NCI-H226 (cell line): ENCODE data around the gene TMEM250.
A peak's percentile ranks its signal among the peaks of the same experiment; 100 is the strongest.

Experiments
- DNase-seq: peaks from one replicate; pipeline ENCODE4 v3.0.0-alpha.2; 2015

Gene TMEM250

DNA sequence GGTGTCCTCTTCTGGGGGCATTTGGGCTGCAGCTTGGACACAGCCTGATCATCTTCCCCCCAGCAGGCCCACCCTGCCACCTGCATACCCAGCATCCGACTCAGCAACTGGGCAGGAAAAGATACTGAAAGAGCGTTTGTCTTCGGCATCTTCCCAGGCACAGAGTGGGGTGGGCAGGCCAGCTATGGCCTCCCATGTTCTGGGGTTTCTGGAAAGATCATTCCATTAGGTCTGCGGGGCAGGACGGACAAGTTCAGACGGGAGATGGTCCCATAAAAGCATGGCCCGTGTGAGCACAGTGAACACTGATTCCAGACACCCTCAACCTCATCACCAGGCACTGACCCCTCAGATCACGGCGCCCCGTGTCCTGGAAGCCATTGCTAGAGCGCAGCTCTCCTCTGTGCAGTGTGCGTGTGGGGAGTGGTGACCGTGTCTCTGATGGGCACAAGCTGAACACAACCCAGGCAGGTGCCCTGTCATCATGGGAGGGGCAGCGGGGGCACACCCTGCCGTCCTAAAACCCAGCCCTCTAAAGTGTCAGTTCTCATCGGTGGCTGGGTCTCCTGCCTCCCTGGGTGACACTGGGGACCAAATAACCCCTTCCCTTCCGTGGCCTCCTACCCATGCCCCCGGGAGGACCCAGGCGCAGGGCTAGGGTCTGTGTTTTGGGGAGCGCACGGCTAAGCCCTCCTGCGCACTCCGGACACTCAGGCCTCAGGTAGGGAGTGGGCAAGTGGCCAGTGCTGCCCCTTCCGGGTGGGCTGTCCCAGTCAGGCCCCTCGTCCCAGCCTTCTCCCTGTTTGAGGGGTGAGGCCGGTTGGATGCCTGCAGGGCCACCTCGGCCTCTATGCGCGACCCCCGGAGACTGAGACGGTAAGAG lies 13.2 kb upstream of the TMEM250 start:
- DNase-seq = no peak

GRCh38 chr9:136129176-136129575 lies 10.5 kb upstream of the TMEM250 start:
- no peak for DNase-seq

GRCh38 chr9:136128436-136128835 lies 9.8 kb upstream of the TMEM250 start:
- no peak for DNase-seq

- DNase-seq = no peak
Observed at GRCh38 chr9:136127313-136127712, 8.6 kb upstream of the TMEM250 start.

DNA sequence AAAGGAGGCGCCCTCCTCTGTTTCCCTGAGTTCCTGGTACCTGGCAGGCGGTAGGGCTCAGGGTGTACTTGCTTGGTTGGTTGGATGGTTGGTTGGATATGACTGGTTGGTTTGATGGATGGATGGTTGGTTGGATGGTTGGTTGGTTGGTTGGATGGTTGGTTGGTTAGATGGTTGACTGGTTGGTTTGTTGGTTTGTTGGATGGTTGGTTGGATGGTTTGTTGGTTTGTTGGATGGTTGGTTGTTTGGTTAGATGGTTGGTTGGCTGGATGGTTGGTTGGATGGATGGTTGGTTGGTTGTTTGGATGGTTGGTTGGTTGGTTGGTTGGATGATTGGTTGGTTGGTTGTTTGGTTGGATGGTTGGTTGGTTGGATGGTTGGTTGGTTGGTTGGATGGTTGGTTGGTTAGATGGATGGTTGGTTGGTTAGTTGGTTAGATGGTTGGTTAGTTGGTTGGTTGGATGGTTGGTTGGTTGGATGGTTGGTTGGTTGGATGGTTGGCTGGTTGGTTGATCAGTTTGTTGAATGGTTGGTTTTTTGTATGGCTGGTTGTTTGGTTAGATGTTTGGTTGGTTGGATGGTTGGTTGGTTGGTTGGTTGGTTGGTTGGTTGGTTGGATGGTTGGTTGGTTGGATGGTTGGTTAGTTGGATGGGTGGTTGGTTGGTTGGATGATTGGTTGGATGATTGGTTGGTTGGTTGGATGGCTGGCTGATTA lies 6.5 kb upstream of the TMEM250 start:
- DNase-seq = no peak

- peak; percentile 13 for DNase-seq
Observed at GRCh38 chr9:136122425-136123383, 4.0 kb upstream of the TMEM250 start.

GRCh38 chr9:136121801-136122200 lies 3.1 kb upstream of the TMEM250 start:
- no peak for DNase-seq

GRCh38 chr9:136120438-136120844 lies 1.8 kb upstream of the TMEM250 start:
- DNase-seq = no peak

GRCh38 chr9:136119883-136120393 lies 1.3 kb upstream of the TMEM250 start:
- DNase-seq = no peak

- peak; percentile 28 for DNase-seq
Observed at GRCh38 chr9:136119061-136119882, 597 bp upstream of the TMEM250 start.

DNA sequence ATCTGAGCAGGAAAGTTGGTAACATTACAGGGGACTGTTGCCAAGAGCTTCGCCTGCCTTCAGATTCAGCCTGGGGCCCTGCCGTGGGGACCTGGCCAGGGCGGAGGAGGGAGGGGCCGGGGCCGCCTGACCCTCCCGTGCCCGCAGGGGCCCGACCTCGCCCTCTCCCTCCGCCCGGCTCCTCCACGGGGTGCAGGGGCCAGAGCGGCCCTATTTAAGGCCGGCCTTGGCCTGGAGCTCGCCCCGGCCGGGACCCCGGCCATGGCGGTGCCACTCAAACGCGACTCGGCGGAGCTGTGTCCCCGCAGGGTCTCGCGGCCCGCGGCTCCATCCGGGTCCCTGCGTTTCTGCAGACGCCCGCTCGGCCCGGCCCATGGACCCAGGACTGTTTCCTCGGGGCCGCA lies 757 bp downstream of the TMEM250 start:
- no peak for DNase-seq

DNA sequence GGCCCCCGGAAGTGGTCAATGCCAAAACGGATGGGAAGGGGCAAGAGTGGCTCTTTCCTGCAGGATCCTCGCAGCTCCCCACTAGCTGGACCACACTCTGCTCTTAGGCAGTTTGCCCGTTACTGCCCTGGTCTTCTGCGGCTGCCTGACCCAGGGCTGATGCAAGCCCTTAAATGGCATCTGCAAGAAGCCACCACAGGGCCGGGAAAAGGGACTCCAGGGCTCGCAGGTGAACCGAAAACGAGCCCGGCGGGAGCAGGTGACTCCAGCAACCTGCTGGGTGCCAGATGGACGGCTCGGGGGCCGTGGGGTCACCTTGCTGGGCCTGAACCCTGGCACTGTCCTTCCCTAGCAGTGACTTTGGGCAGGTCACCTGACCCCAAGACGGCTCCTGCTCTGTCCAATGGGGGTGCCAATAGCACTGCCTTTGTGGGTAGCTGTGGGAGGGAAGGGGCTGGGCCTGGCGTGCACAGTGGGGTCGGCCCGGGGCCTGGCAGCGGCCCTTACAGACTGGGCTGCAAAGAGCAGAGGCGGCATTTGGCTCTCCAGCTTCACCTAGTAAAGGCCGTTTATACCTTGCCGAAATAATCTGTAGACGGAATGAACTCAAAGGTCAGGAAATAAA lies 1.3 kb downstream of the TMEM250 start:
- no peak for DNase-seq

DNA sequence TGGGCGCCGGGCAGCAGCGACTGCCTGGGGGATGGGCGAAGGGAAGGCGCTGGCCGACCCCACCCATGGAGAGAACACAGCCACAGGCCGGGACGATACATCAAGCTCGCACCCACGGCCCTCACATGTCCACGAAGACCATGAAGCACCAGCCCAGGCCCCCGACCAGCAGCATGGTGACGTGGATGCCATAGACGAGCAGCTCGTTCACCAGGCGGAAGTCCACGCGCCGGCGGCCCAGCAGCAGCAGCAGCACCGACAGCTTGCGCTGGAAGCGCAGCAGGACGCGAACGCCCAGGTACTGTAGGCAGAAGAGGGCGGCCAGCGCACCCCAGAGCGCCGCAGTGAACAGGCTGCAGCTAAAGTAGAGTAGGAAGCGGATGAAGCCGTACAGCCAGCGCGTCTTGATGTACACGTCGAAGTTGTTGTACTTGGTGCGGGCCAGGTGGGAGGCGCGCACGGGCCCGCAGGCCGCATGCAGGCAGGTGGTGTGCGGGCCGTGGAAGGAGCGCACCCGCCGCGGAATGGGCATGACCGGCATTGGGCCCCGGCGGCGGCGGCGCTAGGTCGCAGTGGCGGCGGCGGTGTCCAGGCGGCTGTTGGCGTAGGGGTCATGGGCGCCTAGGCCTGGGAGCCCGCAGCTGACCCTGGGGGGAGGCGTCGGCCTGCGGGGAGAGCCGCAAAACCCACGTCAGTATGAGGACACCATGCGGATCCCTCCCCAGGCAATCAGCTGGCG lies 2.1 kb downstream of the TMEM250 start:
- DNase-seq = no peak

DNA sequence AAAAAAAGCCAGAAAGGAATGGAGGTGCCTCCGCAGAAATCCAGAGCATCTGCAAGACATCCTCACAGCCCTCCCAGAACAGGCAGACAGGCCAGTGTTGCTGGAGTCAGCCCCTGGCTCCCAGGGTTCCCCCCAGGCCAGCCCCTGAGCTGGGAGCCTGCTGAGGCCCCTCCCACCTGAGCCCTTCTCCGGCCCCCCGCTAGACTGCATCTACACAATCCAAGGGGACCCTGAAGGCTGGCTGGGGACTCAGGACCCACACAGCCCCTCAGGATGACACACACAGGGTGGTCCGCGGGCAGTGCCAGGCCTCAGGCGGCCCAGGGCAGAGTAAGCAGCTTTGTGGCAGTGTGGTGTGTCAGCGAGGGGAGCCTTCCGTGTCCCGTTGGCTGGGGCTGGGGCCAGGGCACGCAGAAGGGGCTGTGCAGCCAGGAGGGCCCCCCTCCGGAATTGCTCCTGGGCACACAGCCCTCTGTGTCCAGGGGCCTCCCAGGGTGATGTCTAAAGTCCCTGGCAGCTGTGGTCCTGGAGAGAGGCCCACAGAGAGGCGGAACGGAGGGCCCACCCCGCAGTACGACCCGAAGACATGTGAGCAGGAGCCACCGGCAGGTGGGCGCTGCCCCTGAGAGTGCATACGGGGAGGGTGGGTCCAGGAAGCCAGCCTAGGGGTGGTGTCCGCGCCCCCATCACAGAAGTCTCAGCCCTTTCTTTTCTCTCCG lies 2.9 kb downstream of the TMEM250 start:
- DNase-seq = no peak

DNA sequence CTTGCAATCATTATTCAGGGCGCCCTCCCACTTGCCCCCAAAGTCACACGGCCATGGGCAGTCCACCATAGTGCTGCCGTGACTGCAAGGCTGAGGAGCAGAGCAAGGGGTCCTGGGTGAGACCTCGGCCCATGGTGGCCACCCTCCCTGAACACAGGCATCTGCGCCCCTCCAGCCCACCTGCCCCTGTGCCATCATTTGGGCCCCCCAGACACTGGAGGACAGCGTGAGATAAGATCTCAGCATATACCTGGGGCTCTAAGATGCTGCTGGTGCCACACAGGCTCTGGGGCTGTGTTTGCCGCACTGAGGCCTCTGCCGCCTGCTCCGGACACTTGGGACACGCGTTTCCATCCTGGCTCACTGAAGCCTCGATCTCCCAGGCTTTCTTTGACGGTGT lies 3.5 kb downstream of the TMEM250 start:
- DNase-seq = no peak

DNA sequence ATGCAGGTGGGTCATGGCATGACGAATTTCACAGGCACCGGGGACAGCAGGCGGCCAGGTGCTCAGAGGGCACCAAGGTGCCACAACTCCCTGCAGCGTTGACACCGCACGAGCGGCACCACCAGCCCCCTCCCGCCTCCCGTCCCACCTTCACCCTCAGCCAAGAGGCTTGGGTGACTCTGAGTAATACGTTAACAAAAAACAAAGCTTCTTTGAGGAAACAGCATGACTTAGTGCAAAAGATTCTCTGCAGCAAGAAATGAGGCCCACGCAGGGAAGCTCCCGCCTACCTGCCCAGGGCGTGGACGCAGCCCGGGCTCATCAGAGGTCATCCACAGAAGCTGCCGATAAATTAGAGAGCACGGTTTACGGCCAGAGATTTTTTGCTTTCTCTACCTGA lies 4.1 kb downstream of the TMEM250 start:
- DNase-seq = no peak

GRCh38 chr9:136112541-136112940 lies 6.1 kb downstream of the TMEM250 start:
- DNase-seq = no peak

DNA sequence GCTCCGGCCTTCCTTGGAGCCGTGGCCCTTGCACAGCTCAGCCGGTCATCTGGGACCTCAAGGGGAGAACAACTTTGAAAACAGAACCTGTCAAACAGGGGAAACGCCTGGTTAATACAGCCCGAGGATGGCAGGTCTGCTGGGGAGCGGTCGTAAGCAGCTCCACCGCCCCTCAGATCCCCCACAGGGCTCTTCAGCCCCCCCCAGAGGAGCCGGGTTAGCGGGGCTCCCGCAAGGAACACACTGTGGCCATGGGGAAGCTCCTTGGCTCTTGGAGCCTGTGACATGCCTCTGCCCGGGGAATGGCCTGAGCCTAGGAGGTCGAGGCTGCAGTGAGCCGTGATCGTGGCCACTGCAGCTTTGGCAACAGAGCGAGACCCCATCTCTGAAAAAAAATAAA lies 6.8 kb downstream of the TMEM250 start:
- DNase-seq = no peak

DNA sequence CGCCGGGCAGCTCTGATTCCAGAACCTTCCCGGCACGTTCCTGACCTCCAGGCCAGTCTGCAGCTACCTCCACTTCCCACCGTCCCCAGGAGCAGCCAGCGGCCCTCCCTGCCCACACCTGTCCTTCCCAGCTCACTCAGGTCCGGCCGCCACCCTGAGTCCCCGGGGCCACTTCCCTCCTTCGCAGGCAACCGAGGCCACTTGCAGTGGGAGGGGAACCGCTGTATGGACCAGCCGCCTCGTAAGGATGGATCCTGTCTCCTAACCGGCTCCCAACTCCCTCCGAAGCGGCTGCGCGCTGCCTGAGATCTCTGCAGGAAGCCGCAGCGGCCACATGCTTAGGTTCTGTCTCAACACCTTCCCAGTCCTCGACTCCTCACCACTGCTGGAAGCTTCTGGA lies 7.5 kb downstream of the TMEM250 start:
- DNase-seq = no peak
